Measurements from ENCODE around the gene CA9. TPM values are rescaled to one million over a fixed set of nuclear protein-coding genes. Genes with fewer than 3 reads are reported as not detected.
A peak's percentile ranks its signal among the peaks of the same experiment; 100 is the strongest.

Gene CA9
- total and polyA plus RNA-seq, 9 of the 15 experiments (the other 6 are each of a cell fraction or from before 2014, with no cell fraction given) = 0.15 to 10.6 (median 0.60) TPM; not detected in 4

- H3K4me2 ChIP-seq (ENCODE audit: insufficient read depth, low read length) = peak overlapping the region; percentile 54
- FAIRE-seq = no peak
- POLR2A ChIA-PET = interaction anchor here (0.9 kb wide), 1 partner anchor 11 kb away, joined by 4 read pairs; no protein-coding TSS in a partner anchor
These were observed 265 bp downstream of the CA9 start for GRCh38 chr9:35674025-35674361.

GRCh38 chr9:35675204-35675603 is 1.5 kb downstream of the CA9 start:
- Histone ChIP-seq H3K9ac (ENCODE audit: insufficient read depth in 1 of 2, low read depth in 2 of 2, low read length in 2 of 2) (no peak overlapping the region), H3K36me3 (ENCODE audit: control insufficient read depth, insufficient read depth, low read length) (no peaks in the 10 kb centered on the region), H3K27ac (ENCODE audit: extremely low read depth, low read depth, low read length) (no peak overlapping the region), H2AFZ (ENCODE audit: low read depth, low read length) (no peak overlapping the region), H3K79me2 (ENCODE audit: control insufficient read depth, insufficient read depth, low read length) (no peaks in the 10 kb centered on the region), H4K20me1 (replicated peaks; ENCODE audit: control insufficient read depth, insufficient read depth, low read length) (no peaks in the 10 kb centered on the region), H3K4me1 (replicated peaks in 1 of 2; ENCODE audit: control insufficient read depth in 2 of 2, insufficient read depth in 2 of 2, low read length in 2 of 2) (peaks cover 0 to 15% of the 10 kb centered on the region in 2 experiments; a peak in 4 of 5 replicates), H3K9me3 (replicated peaks; ENCODE audit: control insufficient read depth, insufficient read depth, low read depth, low read length) (no peaks in the 10 kb centered on the region), H3K4me2 (ENCODE audit: insufficient read depth, low read length) (no peak overlapping the region; the same call in 1 of the 2 replicates), H3K4me3 (no peak overlapping the region), H3K27me3 (ENCODE audit: control insufficient read depth in 2 of 2, insufficient read depth in 2 of 2, low read length in 2 of 2) (no peaks in the 10 kb centered on the region), H3K9me1 (ENCODE audit: control insufficient read depth, insufficient read depth, low read length) (no peaks in the 10 kb centered on the region)
- in situ Hi-C loops (cut with MboI) = no loop called here
- FAIRE-seq (no peak), ATAC-seq (no peak), DNase-seq (ENCODE audit: extremely low read depth in 1 of 4, low spot score in 3 of 4) (no peak)
- ChIA-PET CTCF (ENCODE audit: low intra/inter-chr PET ratio) (no interaction called here), POLR2A (interaction anchor here (1.0 kb wide), 1 partner anchor 16 kb away, joined by 4 read pairs; no protein-coding TSS in a partner anchor)
- intact Hi-C loops (cut with micrococcal nuclease) = no loop called here
- WGBS (ENCODE audit: insufficient coverage, low coverage, missing lambda C conversion rate) = 59% methylated on average over 12 of the region's 13 CpGs
- TF ChIP-seq, protein P1, sequence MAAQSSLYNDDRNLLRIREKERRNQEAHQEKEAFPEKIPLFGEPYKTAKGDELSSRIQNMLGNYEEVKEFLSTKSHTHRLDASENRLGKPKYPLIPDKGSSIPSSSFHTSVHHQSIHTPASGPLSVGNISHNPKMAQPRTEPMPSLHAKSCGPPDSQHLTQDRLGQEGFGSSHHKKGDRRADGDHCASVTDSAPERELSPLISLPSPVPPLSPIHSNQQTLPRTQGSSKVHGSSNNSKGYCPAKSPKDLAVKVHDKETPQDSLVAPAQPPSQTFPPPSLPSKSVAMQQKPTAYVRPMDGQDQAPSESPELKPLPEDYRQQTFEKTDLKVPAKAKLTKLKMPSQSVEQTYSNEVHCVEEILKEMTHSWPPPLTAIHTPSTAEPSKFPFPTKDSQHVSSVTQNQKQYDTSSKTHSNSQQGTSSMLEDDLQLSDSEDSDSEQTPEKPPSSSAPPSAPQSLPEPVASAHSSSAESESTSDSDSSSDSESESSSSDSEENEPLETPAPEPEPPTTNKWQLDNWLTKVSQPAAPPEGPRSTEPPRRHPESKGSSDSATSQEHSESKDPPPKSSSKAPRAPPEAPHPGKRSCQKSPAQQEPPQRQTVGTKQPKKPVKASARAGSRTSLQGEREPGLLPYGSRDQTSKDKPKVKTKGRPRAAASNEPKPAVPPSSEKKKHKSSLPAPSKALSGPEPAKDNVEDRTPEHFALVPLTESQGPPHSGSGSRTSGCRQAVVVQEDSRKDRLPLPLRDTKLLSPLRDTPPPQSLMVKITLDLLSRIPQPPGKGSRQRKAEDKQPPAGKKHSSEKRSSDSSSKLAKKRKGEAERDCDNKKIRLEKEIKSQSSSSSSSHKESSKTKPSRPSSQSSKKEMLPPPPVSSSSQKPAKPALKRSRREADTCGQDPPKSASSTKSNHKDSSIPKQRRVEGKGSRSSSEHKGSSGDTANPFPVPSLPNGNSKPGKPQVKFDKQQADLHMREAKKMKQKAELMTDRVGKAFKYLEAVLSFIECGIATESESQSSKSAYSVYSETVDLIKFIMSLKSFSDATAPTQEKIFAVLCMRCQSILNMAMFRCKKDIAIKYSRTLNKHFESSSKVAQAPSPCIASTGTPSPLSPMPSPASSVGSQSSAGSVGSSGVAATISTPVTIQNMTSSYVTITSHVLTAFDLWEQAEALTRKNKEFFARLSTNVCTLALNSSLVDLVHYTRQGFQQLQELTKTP (IDR thresholded peaks at IDR 0.05; ENCODE audit: low read depth in 1 of 2, partially characterized antibody in 2 of 2) = no peak
- TF ChIP-seq TEAD1 (CRISPR knock-in tag; IDR thresholded peaks at IDR 0.05) (no peak), PHB2 (IDR thresholded peaks at IDR 0.05; ENCODE audit: low read depth) (no peak), ZNF165 (CRISPR knock-in tag; IDR thresholded peaks at IDR 0.05; ENCODE audit: borderline replicate concordance) (no peak), SMARCC2 (IDR thresholded peaks at IDR 0.05; ENCODE audit: low read depth) (no peak), GATA2 (CRISPR knock-in tag; IDR thresholded peaks at IDR 0.05) (no peak), MEF2A (IDR thresholded peaks at IDR 0.05; ENCODE audit: control insufficient read depth, low read depth, low read length) (no peak), EP400 (IDR thresholded peaks at IDR 0.05) (no peak)
- no TSS peak for BruUV-seq (replicated peaks)

More at GRCh38 chr9:35674025-35674361, 265 bp downstream of the CA9 start:
- H3K9me1 ChIP-seq (ENCODE audit: control insufficient read depth, insufficient read depth, low read length) = no peaks in the 10 kb centered on the region
- H3K36me3 ChIP-seq (ENCODE audit: control insufficient read depth, insufficient read depth, low read length) = no peaks in the 10 kb centered on the region
- H4K20me1 ChIP-seq (replicated peaks; ENCODE audit: control insufficient read depth, insufficient read depth, low read length) = no peaks in the 10 kb centered on the region
- DNase-seq (ENCODE audit: extremely low read depth in 1 of 4, low spot score in 3 of 4) = no peak
- ATAC-seq = no peak
- in situ Hi-C loops (cut with MboI) = no loop called here
- no peaks in the 10 kb centered on the region for H3K79me2 ChIP-seq (ENCODE audit: control insufficient read depth, insufficient read depth, low read length)
- BruUV-seq (replicated peaks) = no TSS peak
- intact Hi-C loops (cut with micrococcal nuclease) = no loop called here
- peak overlapping the region in 1 of 2 experiments; percentile 60; a peak in 2 of 4 replicates for H3K9ac ChIP-seq (ENCODE audit: insufficient read depth in 1 of 2, low read depth in 2 of 2, low read length in 2 of 2)
- 8% methylated on average over 2 of the region's 3 CpGs for WGBS (ENCODE audit: insufficient coverage, low coverage, missing lambda C conversion rate)
- H3K4me3 ChIP-seq = peak overlapping the region; percentile 27; the same call in 1 of the 2 replicates
- peak overlapping the region; percentile 58; the same call in 1 of the 2 replicates for H2AFZ ChIP-seq (ENCODE audit: low read depth, low read length)
- H3K4me1 ChIP-seq (replicated peaks in 1 of 2; ENCODE audit: control insufficient read depth in 2 of 2, insufficient read depth in 2 of 2, low read length in 2 of 2) = peaks cover 0 to 15% of the 10 kb centered on the region in 2 experiments; a peak in 4 of 5 replicates
- H3K27me3 ChIP-seq (ENCODE audit: control insufficient read depth in 2 of 2, insufficient read depth in 2 of 2, low read length in 2 of 2) = no peaks in the 10 kb centered on the region
- H3K9me3 ChIP-seq (replicated peaks; ENCODE audit: control insufficient read depth, insufficient read depth, low read depth, low read length) = no peaks in the 10 kb centered on the region
- TF ChIP-seq CCNT2 (IDR thresholded peaks at IDR 0.05; ENCODE audit: borderline replicate concordance, extremely low read depth, insufficient read length, low read depth, low read length) = no peak
- peak; percentile 19; the same call in 1 of the 2 replicates for TF ChIP-seq PHF8 (IDR thresholded peaks at IDR 0.05; ENCODE audit: borderline replicate concordance, low read length)
- TF ChIP-seq TARDBP (IDR thresholded peaks at IDR 0.05) = no peak
- no peak overlapping the region for H3K27ac ChIP-seq (ENCODE audit: extremely low read depth, low read depth, low read length)
- CTCF ChIA-PET (ENCODE audit: low intra/inter-chr PET ratio) = no interaction called here

Data from K562 (cell line).